Astrocyte of the cerebellum (primary cell): ENCODE data around the gene KIF25.

ENCODE experiments used
- DNase-seq: peaks from one replicate; pipeline ENCODE4 v3.0.0-alpha.2; 2011; ENCODE audit warnings: low read depth
- H3K4me3 ChIP-seq: 2 replicates; pipeline ENCODE4 v1.5.1; 2011; ENCODE audit warnings: mild to moderate bottlenecking, low read depth, low read length, moderate library complexity
- CTCF ChIP-seq: IDR thresholded peaks from 2 replicates; pipeline ENCODE4 v1.5.1; 2012; ENCODE audit warnings: low read length, low read depth, moderate library complexity, mild to moderate bottlenecking; ENCODE audit errors: missing control alignments
- in situ Hi-C: cut with HindIII; loops from 2 replicates; pipeline ENCODE4 v1.10.0; 2017; ENCODE audit warnings: low sequenced_read_pairs

Gene KIF25

GRCh38 chr6:168086066-168086465, 88.6 kb downstream of the KIF25 start:
- no peak overlapping the region for H3K4me3 ChIP-seq
- in situ Hi-C loops: no loop called here
- no peak for TF ChIP-seq CTCF
- DNase-seq: no peak

- TF ChIP-seq CTCF: no peak
- in situ Hi-C loops: no loop called here
- DNase-seq: no peak
- no peak overlapping the region for H3K4me3 ChIP-seq
Measured at GRCh38 chr6:168086616-168087015, 89.1 kb downstream of the KIF25 start.

- TF ChIP-seq CTCF: no peak
- DNase-seq: no peak
- no peak overlapping the region for H3K4me3 ChIP-seq
- in situ Hi-C loops: no loop called here
Measured at GRCh38 chr6:168087436-168088160, 90.1 kb downstream of the KIF25 start.

- no peak for TF ChIP-seq CTCF
- H3K4me3 ChIP-seq: no peak overlapping the region
- DNase-seq: peak; percentile 32
- in situ Hi-C loops: no loop called here
Measured at GRCh38 chr6:168088161-168089053, 90.9 kb downstream of the KIF25 start.

GRCh38 chr6:168089186-168090063, 92.0 kb downstream of the KIF25 start:
- H3K4me3 ChIP-seq: no peak overlapping the region
- DNase-seq: no peak
- no peak for TF ChIP-seq CTCF
- in situ Hi-C loops: no loop called here

- in situ Hi-C loops: no loop called here
- TF ChIP-seq CTCF: no peak
- no peak for DNase-seq
- H3K4me3 ChIP-seq: no peak overlapping the region
Measured at GRCh38 chr6:168090064-168090690, 92.7 kb downstream of the KIF25 start.
